ENCODE results near the gene MCM9. TPM values are rescaled to one million over a fixed set of nuclear protein-coding genes. Genes with fewer than 3 reads are reported as not detected.

The MCM9 gene
- total RNA-seq: 33.3 and 37.0 TPM in 2 replicates

DNA sequence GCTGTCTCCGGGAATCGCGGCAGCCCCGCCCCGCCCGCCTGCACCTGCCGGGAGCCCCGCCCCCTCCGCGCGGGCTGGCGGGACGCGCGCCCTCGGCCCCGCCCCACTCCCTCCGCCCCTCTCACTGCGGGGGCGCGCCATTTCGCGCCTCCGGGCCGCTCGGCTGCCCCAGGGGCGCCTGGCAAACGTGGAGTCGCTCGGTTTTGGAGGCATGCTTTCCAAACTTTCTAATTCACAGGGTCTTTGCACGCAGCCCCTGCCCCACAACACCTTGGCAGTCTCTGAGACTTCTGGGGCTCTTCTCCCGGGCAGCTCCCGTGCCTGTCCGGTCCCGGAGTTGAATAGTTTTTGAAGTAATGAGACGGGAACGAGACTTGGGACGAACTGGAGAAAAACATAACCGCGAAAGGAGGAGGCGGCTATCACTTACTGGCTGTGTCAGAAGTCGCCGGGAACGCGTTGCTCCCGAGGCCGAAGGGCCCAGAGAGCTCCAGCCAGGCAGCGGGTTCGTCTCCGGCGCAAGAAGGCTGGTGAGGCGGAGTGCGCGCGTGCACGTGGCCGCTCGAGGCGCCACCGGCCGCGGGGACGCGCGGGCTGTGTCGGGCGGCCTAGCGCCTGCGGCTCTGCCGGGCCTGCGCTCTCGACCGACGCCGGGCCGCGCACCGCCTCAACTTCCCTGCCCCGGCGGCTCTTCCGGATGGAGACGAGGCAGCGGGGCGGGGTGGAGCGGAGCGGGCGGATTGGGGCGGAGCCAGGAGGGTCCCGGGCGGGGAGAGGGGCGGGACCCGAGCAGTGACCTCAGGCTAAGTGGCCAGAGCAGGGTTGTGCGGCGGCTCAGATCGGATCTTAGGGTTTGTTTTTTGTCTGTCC is at the start of gene MCM9:
MCM9 (minus strand) TSS at position 699 of the 870 bp plus-strand sequence. CDS start 3,436 bp downstream, outside the sequence.
- CTCF ChIA-PET: interaction anchor here (1.2 kb wide), 1 partner anchor 143 kb away, joined by 3 read pairs; the partner anchor contains the start of gene FAM184A

DNA sequence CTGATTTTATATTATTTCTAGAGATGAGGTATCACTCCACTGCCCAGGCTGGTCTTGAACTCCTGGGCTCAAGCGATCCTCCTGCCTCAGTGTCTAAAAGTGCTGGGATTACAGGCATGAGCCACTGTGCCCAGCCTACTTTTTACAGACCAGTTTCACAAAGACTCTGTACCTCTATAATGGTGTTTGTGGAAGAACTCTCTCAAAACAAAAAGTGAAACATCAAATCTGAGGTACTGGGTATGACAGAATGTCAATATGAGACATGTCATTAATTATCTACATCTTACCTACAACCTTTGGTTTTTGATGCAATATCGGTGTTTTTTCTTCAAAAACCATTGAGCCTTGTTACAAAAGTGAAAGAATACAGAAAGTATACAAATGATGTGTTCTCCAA is 49.4 kb upstream of the MCM9 start:
- no peaks in the 10 kb centered on the region for H3K27me3 Mint-ChIP-seq
- ATAC-seq (ENCODE audit: low read depth) (no peak), DNase-seq (no peak)
- TF ChIP-seq, protein P1, sequence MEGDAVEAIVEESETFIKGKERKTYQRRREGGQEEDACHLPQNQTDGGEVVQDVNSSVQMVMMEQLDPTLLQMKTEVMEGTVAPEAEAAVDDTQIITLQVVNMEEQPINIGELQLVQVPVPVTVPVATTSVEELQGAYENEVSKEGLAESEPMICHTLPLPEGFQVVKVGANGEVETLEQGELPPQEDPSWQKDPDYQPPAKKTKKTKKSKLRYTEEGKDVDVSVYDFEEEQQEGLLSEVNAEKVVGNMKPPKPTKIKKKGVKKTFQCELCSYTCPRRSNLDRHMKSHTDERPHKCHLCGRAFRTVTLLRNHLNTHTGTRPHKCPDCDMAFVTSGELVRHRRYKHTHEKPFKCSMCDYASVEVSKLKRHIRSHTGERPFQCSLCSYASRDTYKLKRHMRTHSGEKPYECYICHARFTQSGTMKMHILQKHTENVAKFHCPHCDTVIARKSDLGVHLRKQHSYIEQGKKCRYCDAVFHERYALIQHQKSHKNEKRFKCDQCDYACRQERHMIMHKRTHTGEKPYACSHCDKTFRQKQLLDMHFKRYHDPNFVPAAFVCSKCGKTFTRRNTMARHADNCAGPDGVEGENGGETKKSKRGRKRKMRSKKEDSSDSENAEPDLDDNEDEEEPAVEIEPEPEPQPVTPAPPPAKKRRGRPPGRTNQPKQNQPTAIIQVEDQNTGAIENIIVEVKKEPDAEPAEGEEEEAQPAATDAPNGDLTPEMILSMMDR (IDR thresholded peaks at IDR 0.05): no peak
- H3K4me3 Mint-ChIP-seq: no peak overlapping the region
- POLR2A ChIA-PET: no interaction called here
- no peak overlapping the region for H3K27ac Mint-ChIP-seq
- H3K9me3 Mint-ChIP-seq: no peaks in the 10 kb centered on the region
- intact Hi-C loops (cut with micrococcal nuclease): no loop called here
- H3K36me3 Mint-ChIP-seq (ENCODE audit: low read depth): no peaks in the 10 kb centered on the region
- H3K4me1 Mint-ChIP-seq: no peaks in the 10 kb centered on the region
- CTCF ChIA-PET: no interaction called here

More for the DNA sequence above, at the start of gene MCM9:
- DNase-seq (peak; percentile 90), ATAC-seq (ENCODE audit: low read depth) (peak; percentile 92)
- Mint-ChIP-seq H3K9me3 (peaks cover 2% of the 10 kb centered on the region), H3K4me3 (peak within 1 kb of the TSS; percentile 89), H3K27ac (peak within 1 kb of the TSS; percentile 91), H3K36me3 (ENCODE audit: low read depth) (peaks cover 18% of the 10 kb centered on the region), H3K4me1 (peaks cover 32% of the 10 kb centered on the region), H3K27me3 (no peaks in the 10 kb centered on the region)
- intact Hi-C loops (cut with micrococcal nuclease): loop anchor here (1.0 to 10.0 kb wide), 7 partner anchors 40 to 1332 kb away; partner anchors contain the start of genes ASF1A, CEP85L, FAM184A and GOPC
- POLR2A ChIA-PET: interaction anchor here (1.0 to 2.0 kb wide), 7 partner anchors 38 to 416 kb away, joined by 3 to 24 read pairs (median 3); partner anchors contain the start of genes ASF1A and CEP85L
- TF ChIP-seq, protein P1 (IDR thresholded peaks at IDR 0.05): no peak

DNA sequence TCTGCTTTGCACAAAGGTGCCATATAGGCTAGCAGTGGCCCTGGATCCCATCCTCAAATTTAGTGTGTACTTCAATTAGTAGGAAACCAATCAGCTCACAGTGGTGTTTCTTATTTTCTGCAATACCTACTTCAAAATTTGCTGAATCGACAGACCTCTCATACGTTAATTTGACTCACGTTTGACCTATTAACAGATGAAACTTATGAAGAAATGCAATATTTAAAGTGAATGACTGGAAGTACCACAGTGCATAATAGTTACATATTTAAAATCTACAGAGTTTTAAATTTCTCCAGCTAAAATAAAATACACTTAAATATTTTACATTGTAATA is 47.6 kb upstream of the MCM9 start:
- CTCF ChIA-PET: no interaction called here
- POLR2A ChIA-PET: no interaction called here
- TF ChIP-seq, protein P1 (IDR thresholded peaks at IDR 0.05): no peak

DNA sequence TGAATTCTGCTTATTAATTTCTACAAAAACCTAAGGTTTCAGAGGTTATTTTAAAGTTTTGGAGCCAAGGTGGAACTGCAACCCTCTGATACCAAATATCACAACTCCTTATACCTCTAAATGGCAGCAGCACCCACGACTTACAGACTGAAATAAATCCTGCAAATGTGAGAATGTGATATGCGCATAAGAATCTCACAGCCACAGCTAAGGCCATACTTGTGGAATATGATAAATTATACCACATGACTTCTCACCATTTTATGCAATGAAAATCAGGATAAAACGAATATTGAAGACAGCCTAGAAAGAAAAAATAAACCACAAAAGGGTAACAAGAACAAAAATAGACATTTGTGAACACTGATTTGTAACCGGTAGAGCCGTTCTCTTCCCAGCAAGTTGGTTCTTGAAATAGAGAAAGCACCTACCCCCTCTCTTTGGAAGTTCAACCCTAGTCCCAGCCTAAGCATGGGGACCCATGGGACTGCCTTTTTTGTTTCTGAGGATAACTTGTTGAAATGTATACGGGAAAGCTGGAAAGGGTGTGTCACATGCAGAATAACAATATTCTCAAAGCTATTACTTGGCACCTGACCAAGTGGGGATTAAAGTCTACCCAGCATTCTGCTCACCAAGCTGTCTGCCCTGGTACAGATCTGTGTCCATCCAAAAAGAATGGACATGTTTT is 47.1 kb upstream of the MCM9 start:
- ChIA-PET POLR2A (no interaction called here), CTCF (no interaction called here)
- Mint-ChIP-seq H3K27ac (no peak overlapping the region), H3K4me1 (no peaks in the 10 kb centered on the region), H3K4me3 (no peak overlapping the region), H3K9me3 (no peaks in the 10 kb centered on the region), H3K36me3 (ENCODE audit: low read depth) (no peaks in the 10 kb centered on the region), H3K27me3 (no peaks in the 10 kb centered on the region)
- TF ChIP-seq, protein P1 (IDR thresholded peaks at IDR 0.05): no peak
- intact Hi-C loops (cut with micrococcal nuclease): no loop called here
- no peak for DNase-seq
- no peak for ATAC-seq (ENCODE audit: low read depth)

More for the DNA sequence above, 47.6 kb upstream of the MCM9 start:
- no peaks in the 10 kb centered on the region for H3K4me1 Mint-ChIP-seq
- H3K27me3 Mint-ChIP-seq: no peaks in the 10 kb centered on the region
- ATAC-seq (ENCODE audit: low read depth) (no peak), DNase-seq (no peak)
- H3K36me3 Mint-ChIP-seq (ENCODE audit: low read depth): no peaks in the 10 kb centered on the region
- H3K27ac Mint-ChIP-seq: no peak overlapping the region
- intact Hi-C loops (cut with micrococcal nuclease): no loop called here
- no peak overlapping the region for H3K4me3 Mint-ChIP-seq
- H3K9me3 Mint-ChIP-seq: no peaks in the 10 kb centered on the region

DNA sequence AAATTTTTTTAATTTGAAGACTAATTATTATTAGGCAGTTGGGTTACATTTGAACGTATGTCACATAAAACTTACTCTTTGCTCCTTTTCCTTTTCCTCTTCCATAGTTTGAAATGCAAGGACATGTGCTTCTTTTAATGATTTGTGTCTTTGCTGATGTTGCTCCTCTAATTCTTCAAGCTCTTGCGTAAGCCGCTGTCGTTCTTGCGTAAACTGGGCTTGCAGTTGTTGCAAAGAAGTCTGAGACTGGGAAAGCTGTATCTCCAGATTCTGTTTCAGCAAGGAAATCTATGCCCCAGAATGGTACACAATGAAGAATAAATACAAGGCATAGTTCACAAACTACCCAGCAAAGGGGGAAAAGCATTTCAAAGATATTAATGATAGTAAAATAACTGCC is 45.1 kb upstream of the MCM9 start:
- Mint-ChIP-seq H3K9me3 (no peaks in the 10 kb centered on the region), H3K4me1 (no peaks in the 10 kb centered on the region), H3K27me3 (no peaks in the 10 kb centered on the region), H3K27ac (no peak overlapping the region), H3K36me3 (ENCODE audit: low read depth) (no peaks in the 10 kb centered on the region), H3K4me3 (no peak overlapping the region)
- TF ChIP-seq, protein P1 (IDR thresholded peaks at IDR 0.05): no peak
- intact Hi-C loops (cut with micrococcal nuclease): no loop called here
- DNase-seq: no peak
- ChIA-PET CTCF (no interaction called here), POLR2A (no interaction called here)
- no peak for ATAC-seq (ENCODE audit: low read depth)
